HG02623 (cell line): ENCODE data around the gene SUCNR1.
A peak's percentile ranks its signal among the peaks of the same experiment; 100 is the strongest.
"Not testable (repeated sequence)": the region's sequence is repeated elsewhere in the genome, so short reads cannot be mapped to it uniquely, and the experiment has no call there.

ENCODE experiments used
- ATAC-seq: cut with Tn5 transposase; IDR thresholded peaks from one replicate; pipeline ENCODE4 v1.9.1; 2021; ENCODE audit warnings: moderate library complexity; ENCODE audit not compliant: unreplicated experiment

The SUCNR1 gene

DNA sequence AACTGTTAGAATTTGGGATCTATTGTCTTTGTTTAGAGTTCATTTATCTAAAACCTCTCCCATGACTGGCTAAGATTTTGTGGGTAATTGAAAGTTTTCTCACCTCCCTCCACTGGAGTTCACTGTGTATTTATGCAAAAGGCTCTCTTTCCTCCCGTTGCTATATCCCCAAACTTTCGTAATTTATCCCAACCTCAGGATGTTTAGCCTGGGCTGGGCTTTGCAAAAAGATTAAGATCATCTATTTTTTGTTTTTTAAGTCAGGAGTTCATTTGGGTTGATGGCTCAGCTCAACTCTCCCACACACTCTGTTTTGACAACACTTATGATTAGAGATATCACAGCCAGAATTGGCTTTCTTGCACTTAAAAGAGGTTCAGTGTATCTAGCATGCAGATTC, 27.0 kb downstream of the SUCNR1 start:
- ATAC-seq, result no peak

DNA sequence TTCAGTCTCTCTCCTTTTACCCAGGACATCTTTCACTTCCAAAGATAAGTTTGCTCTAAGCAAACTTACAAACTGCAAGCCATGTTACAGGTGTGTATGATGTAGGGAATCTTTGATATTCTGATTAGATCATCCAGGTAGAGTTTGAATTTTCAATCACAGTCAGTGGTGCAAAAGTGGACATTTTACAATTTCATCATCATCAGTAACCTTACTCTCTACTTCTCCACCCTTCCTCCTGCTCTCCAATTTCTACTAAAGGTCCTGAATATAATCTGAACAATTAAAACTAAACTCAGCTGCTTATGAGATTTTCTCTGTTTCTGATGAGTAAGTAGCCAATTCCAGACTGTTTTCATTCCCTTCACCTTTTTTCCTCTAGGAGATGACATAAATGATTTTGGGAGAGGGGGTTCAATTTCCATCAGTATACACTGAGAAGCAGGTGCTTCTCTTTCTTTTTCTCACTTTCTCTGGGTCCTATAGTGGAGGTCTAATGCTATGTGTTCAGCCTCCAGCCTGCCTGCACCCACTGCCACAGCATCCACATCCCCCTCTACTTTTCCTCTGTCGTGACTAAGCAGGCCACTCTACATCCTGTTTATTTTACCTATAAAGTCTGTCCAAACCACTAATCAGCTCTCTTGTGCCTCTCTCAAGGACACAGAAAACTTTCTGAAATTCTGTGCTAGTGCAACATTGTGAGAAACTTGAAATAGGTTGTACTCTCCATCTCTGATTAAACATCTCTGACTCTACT, 27.6 kb downstream of the SUCNR1 start:
- no peak for ATAC-seq

DNA sequence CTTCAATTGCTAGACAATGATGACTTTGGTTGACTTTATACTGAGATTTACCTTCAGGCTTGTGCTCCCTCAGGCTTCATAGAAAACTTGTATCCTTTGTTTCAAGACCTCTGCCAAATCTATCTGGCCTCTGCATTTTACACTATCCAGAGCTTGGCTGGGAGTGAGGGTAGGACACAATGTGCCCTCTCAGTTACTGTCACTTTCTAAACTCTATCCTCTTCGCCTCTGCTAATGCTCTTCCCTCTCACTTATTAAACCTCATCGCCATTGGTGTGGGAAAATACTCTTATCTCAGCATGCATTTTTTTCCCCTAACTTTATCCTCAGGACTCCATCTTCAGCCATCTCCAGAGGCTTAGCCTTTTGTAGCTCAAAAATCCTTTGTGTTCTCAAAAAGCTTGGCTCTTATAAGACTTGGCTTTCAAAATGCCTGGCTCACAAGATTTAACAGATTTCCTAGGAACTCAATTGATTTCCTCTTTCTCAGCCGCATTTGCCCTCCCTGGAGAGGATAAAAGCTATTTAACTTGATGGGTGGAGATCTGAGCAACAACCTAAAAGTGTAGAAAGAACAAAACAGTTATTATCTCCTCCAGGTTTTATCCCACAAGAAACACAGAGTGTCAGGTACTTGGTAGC, 28.3 kb downstream of the SUCNR1 start:
- no peak for ATAC-seq

DNA sequence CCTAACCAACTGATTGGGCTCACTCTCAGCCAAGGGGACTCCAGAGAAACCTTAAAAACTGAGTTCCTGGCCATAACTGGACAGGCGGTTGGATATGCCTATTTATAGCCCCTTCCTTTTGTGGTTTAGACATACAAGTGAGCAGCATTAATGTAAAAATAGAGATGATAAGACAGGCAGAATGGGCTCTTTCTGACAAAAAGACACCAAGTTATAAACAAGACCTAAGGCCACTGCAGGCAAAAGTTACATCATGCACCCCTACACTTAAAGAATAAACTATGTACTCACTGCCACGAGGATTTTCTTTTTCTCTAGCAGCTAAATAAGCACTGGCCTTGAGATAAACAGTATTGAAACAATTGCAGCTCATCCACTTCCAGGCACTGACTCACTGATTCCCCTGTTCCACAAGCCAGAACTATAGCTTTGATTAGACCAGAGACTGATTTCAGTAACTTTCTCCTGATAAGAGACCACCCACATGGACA, 30.1 kb downstream of the SUCNR1 start:
- no peak for ATAC-seq

DNA sequence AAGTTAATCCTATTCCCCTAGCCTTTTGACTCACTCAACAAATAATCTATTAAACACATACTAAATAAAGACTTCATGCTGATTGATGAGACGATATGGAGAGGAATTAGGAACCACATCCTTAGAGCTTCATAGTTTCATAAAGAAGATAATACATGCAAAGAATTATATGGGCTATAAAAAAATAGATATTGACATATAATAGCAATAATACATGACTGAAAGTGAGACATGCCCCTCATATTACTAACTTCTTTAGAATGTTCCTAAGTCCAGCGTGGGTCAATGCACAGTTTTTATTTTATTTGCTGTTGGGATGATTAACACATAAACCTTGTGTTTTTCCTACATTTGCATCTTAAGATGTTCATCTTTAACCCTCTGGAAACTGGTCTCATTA, 32.2 kb downstream of the SUCNR1 start:
- ATAC-seq, result no peak

DNA sequence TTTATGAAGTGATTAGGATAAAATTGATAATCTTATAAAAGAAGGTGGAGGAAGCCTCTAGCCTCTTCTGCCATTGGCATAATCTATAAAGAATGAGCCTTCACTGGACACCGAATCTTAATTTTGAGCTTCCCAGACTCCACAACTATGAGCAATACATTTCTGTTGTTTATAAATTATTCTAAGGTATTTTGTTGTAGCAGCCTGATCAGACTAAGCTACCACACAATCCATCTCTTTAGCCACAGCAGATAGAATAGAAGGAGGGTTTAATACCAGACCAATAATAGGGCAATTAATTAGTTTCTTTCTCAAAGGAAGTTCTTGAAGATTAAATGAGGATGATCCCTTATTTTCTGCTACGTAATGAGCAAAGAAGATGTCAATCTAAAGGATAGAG, 33.3 kb downstream of the SUCNR1 start:
- no peak for ATAC-seq

DNA sequence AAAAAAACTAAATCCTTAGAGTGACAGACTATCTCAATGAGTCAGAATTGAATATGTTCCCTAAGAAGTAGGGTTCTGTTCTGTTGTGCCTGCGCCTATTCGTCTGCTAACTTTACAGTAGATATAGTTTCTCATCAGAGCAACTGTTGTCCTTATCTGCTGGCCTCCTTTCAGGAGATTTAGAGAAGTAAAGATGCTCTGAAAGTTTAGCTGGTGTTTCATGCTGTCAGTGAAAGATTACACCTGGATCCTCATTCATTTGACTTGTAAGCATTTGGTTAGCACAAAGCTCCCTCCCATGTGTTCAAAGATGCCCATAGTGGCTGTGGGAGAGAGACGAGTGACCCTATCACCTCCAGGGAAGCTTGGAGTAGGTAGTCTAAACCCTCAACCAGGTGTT, 35.0 kb downstream of the SUCNR1 start:
- ATAC-seq, result no peak

DNA sequence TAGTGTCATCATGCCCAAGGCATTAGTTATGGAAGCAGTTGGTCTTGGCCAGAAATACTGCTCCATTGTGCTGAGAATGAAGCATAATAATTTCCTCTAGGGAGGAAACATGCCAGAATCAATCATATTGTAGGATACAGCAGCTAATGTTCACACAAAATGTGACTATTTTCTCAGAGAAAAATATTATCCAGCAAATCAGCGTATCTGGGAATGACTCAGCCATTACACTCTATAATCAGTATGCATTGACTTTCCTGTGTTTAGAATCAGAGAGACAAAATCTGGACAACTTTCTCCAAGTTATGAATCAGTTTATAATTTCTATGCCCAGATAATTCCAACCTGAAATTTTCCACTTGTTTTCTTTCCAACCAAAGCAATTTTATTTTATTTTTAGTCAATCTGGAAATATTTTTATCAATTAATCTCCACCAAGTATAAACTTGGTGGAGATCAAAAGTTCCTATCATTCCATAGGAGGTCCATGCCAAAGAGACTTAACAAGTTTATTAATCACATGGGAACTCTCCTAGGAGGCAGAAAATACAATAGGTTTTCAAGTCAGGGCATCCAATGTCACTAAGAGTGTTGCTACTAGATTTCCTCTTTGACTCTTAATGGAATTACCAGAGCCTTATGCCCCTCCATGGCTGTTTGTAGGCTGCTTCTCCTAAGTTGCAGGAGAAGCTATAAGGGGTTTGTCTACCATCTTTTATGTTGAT, 36.4 kb downstream of the SUCNR1 start:
- no peak for ATAC-seq

DNA sequence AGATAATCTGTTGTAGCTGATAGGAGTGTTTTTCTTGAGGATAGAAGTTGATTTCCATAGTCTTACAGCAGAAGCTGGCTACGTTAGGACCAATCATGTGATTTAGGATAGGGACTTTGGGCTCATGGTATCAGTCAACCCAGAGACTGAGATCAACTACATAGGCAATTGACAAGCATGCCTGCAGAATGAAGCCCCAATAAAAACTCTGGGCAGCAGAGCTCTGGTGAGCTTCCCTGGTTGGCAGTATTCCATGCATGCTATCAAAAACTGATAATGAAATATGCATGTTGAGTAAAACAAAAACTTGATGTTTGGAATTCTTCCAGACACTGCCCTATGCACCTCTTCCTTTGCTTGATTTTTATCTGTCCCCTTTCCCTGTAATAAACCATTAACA, 38.0 kb downstream of the SUCNR1 start:
- ATAC-seq, result no peak

DNA sequence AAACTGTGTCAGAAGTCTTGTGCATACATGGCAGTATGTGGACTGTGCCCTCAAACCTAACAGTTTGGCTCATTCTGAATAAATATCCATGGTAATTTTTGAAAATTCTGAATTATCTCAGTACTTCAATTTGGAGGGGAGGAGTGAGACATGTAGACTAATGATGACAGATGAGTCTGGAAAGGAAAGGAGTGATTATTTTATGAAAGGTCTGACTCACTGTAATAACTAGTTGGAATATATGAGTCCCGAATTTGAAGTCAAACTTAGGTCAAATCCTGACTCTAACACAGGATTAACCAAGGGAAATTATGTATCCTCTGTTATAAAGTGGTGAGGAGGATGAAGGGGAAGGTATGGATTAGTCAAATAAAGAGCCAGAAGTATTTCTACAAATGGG, 38.6 kb downstream of the SUCNR1 start:
- no peak for ATAC-seq

DNA sequence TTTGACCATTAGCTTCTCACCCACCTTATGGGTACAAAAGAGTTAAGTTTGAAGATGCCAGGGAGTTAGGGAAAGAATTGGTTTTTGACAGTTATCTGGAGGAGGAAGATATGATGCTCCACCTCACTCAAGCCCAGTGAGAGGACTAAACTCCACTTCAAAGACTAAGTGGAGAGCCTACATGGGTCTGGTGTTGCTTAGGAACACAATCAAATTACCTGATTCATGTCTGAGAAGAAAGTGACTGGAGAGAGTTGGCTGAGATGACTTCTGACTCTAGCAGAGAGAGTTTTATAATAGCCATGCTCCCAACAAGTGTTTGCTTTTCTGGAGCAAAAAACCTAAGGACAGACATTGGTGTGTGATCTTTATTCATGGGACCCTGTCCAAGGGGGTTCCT, 43.3 kb downstream of the SUCNR1 start:
- ATAC-seq, result no peak

DNA sequence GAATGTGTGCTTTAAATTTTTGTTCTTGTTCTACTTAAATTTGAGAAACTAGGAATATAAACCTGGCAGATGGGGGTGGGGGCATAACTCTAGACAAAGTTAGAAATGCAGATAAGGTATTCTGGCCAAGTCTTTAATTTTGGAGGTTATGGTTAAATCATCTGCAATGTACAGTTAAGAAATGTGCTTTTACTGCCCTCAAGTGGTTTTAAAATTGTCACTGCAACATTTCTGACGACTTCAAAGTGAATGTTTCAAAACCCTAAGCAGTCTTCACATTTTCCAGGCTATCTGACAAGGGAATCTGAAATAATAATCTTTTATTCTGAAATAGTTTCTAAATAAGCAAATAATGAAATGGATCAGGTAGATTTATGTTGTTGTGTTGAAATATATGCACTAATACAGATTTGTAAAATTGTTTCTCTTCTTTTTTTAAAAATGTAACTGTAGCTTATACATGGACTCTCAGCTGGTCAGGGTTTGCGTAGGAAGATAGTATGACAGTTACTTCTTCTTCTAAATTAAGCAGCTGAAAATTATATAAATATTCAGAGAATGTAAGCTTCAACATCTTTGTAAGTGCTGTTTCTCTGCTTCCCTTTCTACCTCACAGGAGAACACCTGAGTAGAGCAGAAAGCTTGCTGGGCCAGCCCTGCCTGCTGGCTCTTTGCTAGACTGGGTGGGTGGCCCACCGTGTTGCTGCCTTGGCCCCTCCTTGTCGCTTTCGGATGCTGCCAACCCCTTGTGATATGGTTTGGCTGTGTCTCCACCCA, 45.0 kb downstream of the SUCNR1 start:
- peak; percentile 60 for ATAC-seq

DNA sequence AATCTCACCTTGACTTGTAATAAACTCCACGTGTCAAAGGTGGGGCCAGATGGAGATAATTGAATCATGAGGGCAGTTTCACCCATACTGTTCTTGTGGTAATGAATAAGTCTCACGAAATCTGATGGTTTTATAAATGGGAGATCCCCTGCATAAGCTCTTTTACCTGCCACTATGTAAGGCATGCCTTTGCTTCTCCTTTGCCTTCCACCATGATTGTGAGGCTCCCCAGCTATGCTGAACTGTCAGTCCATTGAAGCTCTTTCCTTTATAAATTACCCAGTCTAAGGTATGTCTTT, 45.5 kb downstream of the SUCNR1 start:
- no peak for ATAC-seq

DNA sequence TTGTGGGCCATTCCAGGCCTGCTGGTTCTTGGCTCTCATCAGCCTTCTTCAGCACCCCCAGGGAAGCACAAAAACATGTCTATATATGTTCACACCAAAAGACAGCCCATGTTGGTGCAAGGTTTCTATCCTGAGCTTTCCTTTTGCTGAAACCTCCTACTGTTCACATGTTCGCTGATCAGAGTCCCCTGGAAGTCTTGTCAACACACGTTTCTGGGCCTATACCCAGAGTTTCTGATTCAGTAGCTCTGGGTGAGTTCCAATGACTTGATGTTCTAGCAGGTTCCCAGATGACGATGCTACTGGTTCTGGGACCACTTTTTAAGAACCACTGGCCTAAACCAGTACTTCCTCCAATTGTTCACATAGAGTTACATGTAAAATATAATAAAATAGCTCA, 46.0 kb downstream of the SUCNR1 start:
- no peak for ATAC-seq

DNA sequence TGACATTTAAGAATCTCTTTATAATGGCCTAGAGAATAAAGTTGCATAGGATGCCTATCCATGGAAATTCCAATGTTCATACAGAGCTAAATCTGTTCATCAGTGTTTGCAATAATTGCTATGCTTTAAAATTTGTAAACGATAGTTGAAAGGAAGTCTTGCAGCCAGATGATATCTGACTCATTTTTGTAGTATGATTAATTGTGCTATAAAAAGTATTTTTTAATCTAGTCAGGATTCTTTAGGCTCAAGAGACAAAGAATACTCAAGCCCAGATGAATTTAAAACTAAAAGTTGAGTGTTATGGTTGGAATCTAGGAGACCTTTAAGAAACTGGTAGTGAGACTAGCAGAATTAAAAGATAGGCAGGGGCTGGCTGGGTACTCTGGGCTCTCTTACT, 50.5 kb downstream of the SUCNR1 start:
- ATAC-seq, result no peak

DNA sequence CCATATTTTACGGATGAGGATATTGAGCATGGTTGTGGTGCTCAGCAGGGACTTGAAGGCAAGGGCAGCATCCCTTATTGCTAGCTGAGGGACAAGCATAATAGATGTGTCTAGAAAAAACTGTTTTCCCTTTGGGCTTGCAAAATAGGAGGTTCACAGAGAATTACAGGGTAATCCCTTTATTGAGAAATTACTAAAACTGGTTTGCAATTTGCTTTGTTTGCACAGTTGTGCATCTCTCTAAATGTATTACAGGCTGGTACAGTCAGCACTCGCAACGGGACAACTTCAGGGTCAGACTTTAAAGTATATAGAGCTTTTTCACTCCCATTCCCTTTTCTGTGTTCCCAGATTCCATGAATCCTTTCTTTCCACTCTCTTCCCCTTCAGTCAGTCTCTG, 51.3 kb downstream of the SUCNR1 start:
- ATAC-seq, result no peak

DNA sequence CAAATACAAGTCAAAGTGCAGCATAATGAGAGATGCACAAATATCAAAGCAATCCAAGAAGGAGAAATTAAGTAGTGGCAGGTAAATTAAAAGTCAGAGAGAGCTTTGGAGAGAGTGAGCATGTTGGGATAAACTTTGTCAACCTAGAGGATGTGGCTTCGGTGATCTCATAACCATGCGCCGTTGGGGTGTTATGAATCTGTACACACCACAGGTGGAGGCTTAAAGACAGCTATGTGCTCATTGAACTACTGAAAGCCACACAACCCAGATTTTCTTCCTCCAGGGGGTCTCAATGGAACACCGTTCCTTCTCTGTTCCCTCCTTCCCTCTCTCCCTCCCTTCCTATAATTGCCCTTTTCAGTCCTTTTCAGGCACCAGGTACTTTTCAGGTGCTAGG, 52.0 kb downstream of the SUCNR1 start:
- ATAC-seq, result no peak

DNA sequence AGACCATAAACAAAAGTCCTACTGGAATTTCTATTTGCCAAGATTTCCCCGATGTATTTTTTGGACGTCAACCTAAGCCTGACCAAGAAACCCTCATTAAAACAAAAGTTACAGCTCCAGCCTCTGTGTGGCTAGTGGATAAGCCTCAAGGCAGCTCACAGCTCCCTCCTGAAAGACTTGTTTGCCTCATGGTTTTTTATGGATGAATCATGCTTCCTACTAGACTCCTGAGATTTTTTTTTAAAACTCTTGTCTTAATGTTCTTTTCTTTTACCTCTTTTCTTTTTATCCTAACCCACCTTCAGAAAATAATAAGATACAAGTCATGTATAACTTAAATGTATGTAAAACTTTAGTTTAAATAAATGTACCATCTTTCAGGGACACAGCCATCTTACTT, 52.4 kb downstream of the SUCNR1 start:
- ATAC-seq, result no peak

DNA sequence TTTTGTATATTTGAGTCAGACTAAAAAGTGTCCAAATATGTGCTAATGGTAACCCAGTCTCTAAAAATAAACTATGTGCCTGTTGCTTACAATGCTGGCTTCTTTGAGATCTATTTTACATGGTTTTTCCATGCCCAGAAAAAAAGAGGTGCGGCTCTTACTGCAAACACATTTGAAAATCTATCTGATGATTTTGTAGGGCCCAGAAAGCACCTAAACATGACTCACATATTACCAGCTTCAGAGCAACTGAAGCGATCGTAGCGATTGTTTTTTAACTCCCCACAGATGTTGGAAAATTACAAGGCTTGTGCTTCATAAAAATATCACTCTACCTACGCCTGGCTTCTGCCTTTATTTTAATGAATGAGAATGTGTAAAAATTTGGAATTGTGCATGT, 53.5 kb downstream of the SUCNR1 start:
- ATAC-seq, result no peak

DNA sequence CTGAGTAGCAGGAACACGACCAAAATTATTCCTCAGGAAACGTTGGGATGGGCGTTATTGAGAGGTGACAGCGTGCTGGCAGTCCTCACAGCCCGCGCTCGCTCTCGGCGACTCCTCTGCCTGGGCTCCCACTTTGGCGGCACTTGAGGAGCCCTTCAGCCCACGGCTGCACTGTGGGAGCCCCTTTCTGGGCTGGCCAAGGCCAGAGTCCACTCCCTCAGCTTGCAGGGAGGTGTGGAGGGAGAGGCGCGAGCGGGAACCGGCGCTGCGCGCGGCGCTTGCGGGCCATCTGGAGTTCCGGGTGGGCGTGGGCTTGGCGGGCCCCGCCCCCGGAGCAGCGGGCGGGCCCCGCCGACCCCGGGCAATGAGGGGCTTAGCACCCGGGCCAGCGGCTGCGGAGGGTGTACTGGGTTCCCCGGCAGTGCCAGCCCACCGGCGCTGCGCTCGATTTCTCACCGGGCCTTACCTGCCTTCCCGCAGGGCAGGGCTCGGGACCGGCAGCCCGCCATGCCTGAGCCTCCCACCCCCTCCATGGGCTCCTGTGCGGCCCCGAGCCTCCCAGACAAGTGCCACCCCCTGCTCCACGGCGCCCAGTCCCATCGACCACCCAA, 54.6 kb downstream of the SUCNR1 start:
- not testable (repeated sequence) for ATAC-seq

DNA sequence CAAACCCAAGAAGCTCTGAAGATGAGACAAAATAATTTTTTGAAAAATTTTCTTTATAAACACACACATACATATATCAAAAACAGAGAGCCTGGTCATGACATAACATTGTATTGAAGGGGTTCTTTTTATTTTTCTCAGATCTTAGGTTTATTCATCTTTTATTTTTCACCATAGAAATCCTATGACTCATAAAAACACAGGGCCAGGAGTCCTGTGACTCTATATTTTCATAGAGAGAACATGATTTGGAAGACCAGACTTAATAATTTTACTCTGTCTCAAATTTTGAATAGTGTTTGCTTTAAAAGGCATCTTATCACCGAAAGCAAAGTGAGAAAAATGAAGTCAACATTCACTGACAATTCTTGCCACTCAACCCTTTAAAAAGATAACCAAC, 57.7 kb downstream of the SUCNR1 start:
- ATAC-seq, result no peak
